BLaER1 (cell line): Measurements from ENCODE around the gene PTTG1.
"Not testable (repeated sequence)": the region's sequence is repeated elsewhere in the genome, so short reads cannot be mapped to it uniquely, and the experiment has no call there.

Source experiments
- H3K27ac ChIP-seq: shearing (Covaris generic); formaldehyde crosslinking; 2 replicates; pipeline ENCODE4 v1.8.1; 2022
- H3K27me3 ChIP-seq: shearing (Covaris generic); formaldehyde crosslinking; 2 replicates; pipeline ENCODE4 v1.8.1; 2022
- H3K36me3 ChIP-seq: shearing (Covaris generic); formaldehyde crosslinking; 2 replicates; pipeline ENCODE4 v1.8.1; 2022
- H3K4me1 ChIP-seq: shearing (Covaris generic); formaldehyde crosslinking; 2 replicates; pipeline ENCODE4 v1.8.1; 2022
- H3K4me2 ChIP-seq: shearing (Covaris generic); formaldehyde crosslinking; 2 replicates; pipeline ENCODE4 v1.8.1; 2022
- H3K4me3 ChIP-seq: shearing (Covaris generic); formaldehyde crosslinking; 2 replicates; pipeline ENCODE4 v1.8.1; 2022
- H3K9ac ChIP-seq: shearing (Covaris generic); formaldehyde crosslinking; 2 replicates; pipeline ENCODE4 v1.8.1; 2022
- H3K9me3 ChIP-seq: shearing (Covaris generic); formaldehyde crosslinking; 2 replicates; pipeline ENCODE4 v1.8.1; 2022
- H4K20me1 ChIP-seq: shearing (Covaris generic); formaldehyde crosslinking; 2 replicates; pipeline ENCODE4 v1.8.1; 2022
- Cebpa-rat ChIP-seq: shearing (Covaris generic); IDR thresholded peaks from 2 replicates; pipeline ENCODE4 v1.8.1; 2022

PTTG1 gene

DNA sequence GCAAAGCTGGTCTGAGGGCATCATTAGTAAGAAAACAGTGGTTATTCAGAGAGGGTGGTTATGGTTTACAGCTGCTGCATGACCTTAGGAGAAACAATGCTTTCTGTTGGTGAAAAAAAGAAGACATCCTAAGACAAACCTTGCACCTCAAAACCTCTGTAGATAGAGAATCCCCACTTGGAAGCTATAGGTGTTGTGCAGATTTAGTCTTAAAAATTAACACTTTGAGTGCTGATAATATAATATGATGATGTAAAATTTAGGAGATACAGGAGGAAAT, 1.4 kb upstream of the PTTG1 start:
- Histone ChIP-seq H3K9me3 (no peaks in the 10 kb centered on the region), H3K36me3 (peaks cover 8% of the 10 kb centered on the region; the same call in 1 of the 2 replicates), H3K27ac (no peak overlapping the region), H4K20me1 (peaks cover 26% of the 10 kb centered on the region), H3K9ac (no peak overlapping the region), H3K27me3 (no peaks in the 10 kb centered on the region), H3K4me1 (peaks cover 74% of the 10 kb centered on the region), H3K4me2 (peak overlapping the region; percentile 76), H3K4me3 (no peak overlapping the region)
- TF ChIP-seq Cebpa-rat, result no peak

DNA sequence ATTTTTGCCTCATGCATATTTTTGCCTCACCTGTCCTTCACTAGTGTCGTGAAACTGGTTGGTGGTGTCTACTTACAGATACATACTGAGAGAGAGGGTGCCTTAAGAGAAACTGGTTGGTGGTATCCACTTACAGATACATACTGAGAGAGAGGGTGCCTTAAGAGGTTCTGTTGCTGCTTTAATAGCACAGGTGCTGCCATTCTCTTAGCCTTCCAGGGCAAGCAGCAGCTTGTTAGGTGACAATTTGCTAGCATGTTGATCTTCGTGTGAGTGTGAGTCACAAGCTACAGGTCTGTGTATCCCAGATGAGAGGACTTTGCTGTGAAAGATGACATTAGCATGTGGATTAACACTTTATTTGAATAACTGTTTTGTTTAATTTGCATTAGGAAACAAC, 1.4 kb downstream of the PTTG1 start:
- Histone ChIP-seq H3K4me3 (peak overlapping the region; percentile 75), H3K27ac (peak overlapping the region; percentile 14; the same call in 1 of the 2 replicates), H3K27me3 (no peaks in the 10 kb centered on the region), H3K36me3 (peaks cover 19% of the 10 kb centered on the region), H3K9ac (peak overlapping the region; percentile 81), H4K20me1 (peaks cover 2% of the 10 kb centered on the region; the same call in 1 of the 2 replicates), H3K4me1 (peaks cover 79% of the 10 kb centered on the region), H3K4me2 (peak overlapping the region; percentile 86), H3K9me3 (no peaks in the 10 kb centered on the region)
- TF ChIP-seq Cebpa-rat, result no peak

GRCh38 chr5:160427607-160428006, 6.0 kb downstream of the PTTG1 start:
- Histone ChIP-seq H3K4me1 (peaks cover 76% of the 10 kb centered on the region), H3K27me3 (no peaks in the 10 kb centered on the region), H3K4me3 (no peak overlapping the region), H3K9me3 (no peaks in the 10 kb centered on the region), H4K20me1 (no peaks in the 10 kb centered on the region), H3K36me3 (peaks cover 50% of the 10 kb centered on the region), H3K9ac (no peak overlapping the region), H3K4me2 (no peak overlapping the region), H3K27ac (no peak overlapping the region)
- no peak for TF ChIP-seq Cebpa-rat

GRCh38 chr5:160432196-160432595, 10.5 kb downstream of the PTTG1 start:
- Histone ChIP-seq H3K4me3 (no peak overlapping the region), H3K9me3 (no peaks in the 10 kb centered on the region), H3K36me3 (peaks cover 41% of the 10 kb centered on the region), H3K9ac (no peak overlapping the region), H3K27ac (0 out of 2 replicates have a peak overlapping the region, but pooled peaks have one; percentile 21), H3K4me2 (peak overlapping the region; percentile 84), H3K27me3 (no peaks in the 10 kb centered on the region), H3K4me1 (peaks cover 76% of the 10 kb centered on the region), H4K20me1 (no peaks in the 10 kb centered on the region)
- no peak for TF ChIP-seq Cebpa-rat

DNA sequence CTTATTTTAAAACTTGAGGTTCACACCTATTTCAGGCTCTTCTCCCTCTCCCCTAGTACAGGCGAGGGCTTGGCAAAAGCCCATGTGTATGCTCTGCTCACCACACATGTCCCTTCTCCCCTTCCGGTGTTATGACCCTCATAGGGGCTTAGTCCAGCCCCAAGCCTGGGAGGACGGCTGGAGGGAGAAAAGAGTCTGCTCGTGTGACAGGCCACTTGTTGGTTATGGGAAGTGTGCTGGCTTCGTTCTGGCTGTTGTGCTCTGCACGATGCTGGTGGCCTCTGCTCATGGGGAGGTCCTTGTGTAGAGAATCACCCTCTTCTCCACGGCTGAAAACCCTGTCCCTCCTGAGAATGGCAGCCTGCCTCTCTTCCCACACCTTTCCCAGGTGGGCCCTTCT, 11.1 kb downstream of the PTTG1 start:
- H3K27ac ChIP-seq, result peak overlapping the region; percentile 21; the same call in 1 of the 2 replicates

DNA sequence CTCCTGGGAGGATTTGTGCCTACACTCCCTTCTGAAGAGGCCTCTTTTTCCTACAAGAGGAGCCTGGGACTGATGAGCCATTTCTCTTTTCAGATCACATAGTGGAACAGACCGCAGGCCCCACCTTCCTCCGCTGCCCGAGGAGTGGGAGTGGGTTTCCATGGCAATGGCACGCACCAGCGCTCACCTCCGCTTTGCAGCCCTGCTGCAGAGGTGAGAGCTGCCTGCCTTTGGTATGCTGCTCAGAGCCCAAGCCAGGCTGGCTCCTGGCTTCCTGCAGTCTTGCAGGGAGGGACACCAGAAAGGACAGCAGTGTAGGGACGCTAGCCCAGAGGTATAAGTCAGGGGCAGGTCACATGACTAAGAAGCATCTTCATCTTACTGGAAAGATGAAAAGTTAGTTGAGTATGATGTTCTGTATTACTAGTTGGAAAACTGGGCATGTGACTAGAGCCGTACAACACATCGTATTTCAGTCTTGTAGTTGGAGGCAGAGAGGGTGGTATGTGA, 12.4 kb downstream of the PTTG1 start:
- Histone ChIP-seq H3K27me3 (no peaks in the 10 kb centered on the region), H3K9ac (no peak overlapping the region), H3K4me1 (peaks cover 86% of the 10 kb centered on the region), H3K9me3 (no peaks in the 10 kb centered on the region), H3K4me3 (peak overlapping the region; percentile 9; the same call in 1 of the 2 replicates), H3K27ac (peak overlapping the region; percentile 21; the same call in 1 of the 2 replicates), H4K20me1 (no peaks in the 10 kb centered on the region), H3K4me2 (peak overlapping the region; percentile 84), H3K36me3 (peaks cover 22% of the 10 kb centered on the region)
- TF ChIP-seq Cebpa-rat, result no peak

More for the DNA sequence above, 11.1 kb downstream of the PTTG1 start:
- H3K4me3 ChIP-seq, result no peak overlapping the region
- H3K27me3 ChIP-seq, result no peaks in the 10 kb centered on the region
- 0 out of 2 replicates have a peak overlapping the region, but pooled peaks have one; percentile 20 for H3K9ac ChIP-seq
- no peak for TF ChIP-seq Cebpa-rat
- no peaks in the 10 kb centered on the region for H3K9me3 ChIP-seq
- H3K4me2 ChIP-seq, result peak overlapping the region; percentile 84
- H3K4me1 ChIP-seq, result peaks cover 74% of the 10 kb centered on the region
- peaks cover 35% of the 10 kb centered on the region for H3K36me3 ChIP-seq
- no peaks in the 10 kb centered on the region for H4K20me1 ChIP-seq

DNA sequence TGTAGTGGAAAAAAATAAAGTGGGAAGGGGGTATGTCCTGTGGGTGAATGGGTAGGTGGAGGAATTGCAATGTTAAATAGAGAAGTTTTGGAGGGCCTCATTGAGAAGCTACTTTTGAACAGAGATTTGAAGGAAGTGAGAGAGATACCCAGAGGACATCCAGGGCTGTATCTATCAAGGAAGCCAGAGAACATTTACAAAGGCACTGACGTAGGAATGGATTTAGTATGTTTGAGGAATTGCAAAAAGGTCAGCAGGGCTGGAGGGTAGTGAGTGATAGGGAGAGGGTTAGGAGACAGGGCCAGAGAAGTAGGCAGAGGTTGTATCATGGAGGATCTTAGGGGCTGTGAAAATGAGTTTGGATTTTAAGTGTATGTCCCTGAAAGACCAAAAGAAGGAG, 13.9 kb downstream of the PTTG1 start:
- peaks cover 91% of the 10 kb centered on the region for H3K4me1 ChIP-seq
- no peak for TF ChIP-seq Cebpa-rat
- peak overlapping the region; percentile 84 for H3K4me2 ChIP-seq
- H3K27ac ChIP-seq, result no peak overlapping the region
- no peak overlapping the region for H3K9ac ChIP-seq
- H4K20me1 ChIP-seq, result no peaks in the 10 kb centered on the region
- no peaks in the 10 kb centered on the region for H3K27me3 ChIP-seq
- no peaks in the 10 kb centered on the region for H3K9me3 ChIP-seq
- no peak overlapping the region for H3K4me3 ChIP-seq
- H3K36me3 ChIP-seq, result peaks cover 7% of the 10 kb centered on the region

- no peaks in the 10 kb centered on the region for H4K20me1 ChIP-seq
- H3K9ac ChIP-seq, result no peak overlapping the region
- H3K4me3 ChIP-seq, result no peak overlapping the region
- TF ChIP-seq Cebpa-rat, result no peak
- peaks cover 3% of the 10 kb centered on the region; the same call in 1 of the 2 replicates for H3K36me3 ChIP-seq
- no peak overlapping the region for H3K27ac ChIP-seq
- peaks cover 91% of the 10 kb centered on the region for H3K4me1 ChIP-seq
- no peaks in the 10 kb centered on the region for H3K27me3 ChIP-seq
- peak overlapping the region; percentile 84 for H3K4me2 ChIP-seq
- no peaks in the 10 kb centered on the region for H3K9me3 ChIP-seq
These were observed 14.4 kb downstream of the PTTG1 start for GRCh38 chr5:160436017-160436416.

GRCh38 chr5:160436661-160437060, 15.0 kb downstream of the PTTG1 start:
- not testable (repeated sequence) for H4K20me1 ChIP-seq, H3K27me3 ChIP-seq, H3K4me3 ChIP-seq, H3K9me3 ChIP-seq, H3K9ac ChIP-seq, H3K27ac ChIP-seq, H3K36me3 ChIP-seq
- Histone ChIP-seq H3K4me1 (peaks cover 92% of the 10 kb centered on the region), H3K4me2 (peak overlapping the region; percentile 84)

- Histone ChIP-seq H3K36me3 (no peaks in the 10 kb centered on the region), H3K9ac (no peak overlapping the region), H3K27me3 (no peaks in the 10 kb centered on the region), H3K4me3 (no peak overlapping the region), H3K27ac (no peak overlapping the region), H4K20me1 (no peaks in the 10 kb centered on the region), H3K9me3 (no peaks in the 10 kb centered on the region), H3K4me2 (peak overlapping the region; percentile 84), H3K4me1 (peaks cover 88% of the 10 kb centered on the region)
- no peak for TF ChIP-seq Cebpa-rat
These were observed 15.6 kb downstream of the PTTG1 start for GRCh38 chr5:160437271-160437670.
